NOMO-1 (cell line): ENCODE data around the gene TPST1.
"Not testable (repeated sequence)": the region's sequence is repeated elsewhere in the genome, so short reads cannot be mapped to it uniquely, and the experiment has no call there.

ENCODE experiments used
- DNase-seq, 2 experiments: peaks; one replicate each; lab custom pipeline; 2025; ENCODE audit not compliant: unreplicated experiment in 2 of 2; lab: John Stamatoyannopoulos, UW

Gene TPST1

DNA sequence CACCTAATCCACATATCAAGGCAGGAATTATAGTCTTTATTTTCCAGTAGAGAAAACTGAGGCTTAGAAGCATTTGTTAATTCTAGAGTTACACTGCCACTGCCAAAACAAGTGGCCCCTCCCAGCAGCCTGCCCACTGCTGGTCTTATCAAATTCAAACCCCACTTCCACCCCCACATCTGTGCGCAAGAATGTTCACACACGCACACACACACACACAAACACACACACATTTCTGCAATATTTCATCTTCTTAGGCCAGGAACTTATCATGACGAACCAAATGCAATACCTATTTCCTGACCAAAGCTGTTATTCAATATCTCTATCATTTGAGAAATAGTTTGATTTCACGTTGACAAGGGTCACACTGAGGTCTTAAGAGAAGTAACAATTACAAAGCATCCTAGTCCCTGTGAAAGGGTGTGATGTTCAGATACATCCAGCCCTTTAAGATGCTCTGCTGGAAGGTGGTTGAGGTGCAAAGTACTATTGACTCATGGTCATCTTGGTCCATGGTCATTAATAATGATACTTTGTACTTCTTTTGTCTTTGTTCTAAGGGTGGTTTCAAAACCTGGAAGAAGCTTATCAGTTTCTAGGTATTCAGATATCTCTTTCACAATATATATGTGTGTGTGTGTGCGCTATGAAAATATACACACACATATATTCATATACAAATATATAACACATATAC is 169.2 kb downstream of the TPST1 start:
- not testable (repeated sequence) for DNase-seq

DNA sequence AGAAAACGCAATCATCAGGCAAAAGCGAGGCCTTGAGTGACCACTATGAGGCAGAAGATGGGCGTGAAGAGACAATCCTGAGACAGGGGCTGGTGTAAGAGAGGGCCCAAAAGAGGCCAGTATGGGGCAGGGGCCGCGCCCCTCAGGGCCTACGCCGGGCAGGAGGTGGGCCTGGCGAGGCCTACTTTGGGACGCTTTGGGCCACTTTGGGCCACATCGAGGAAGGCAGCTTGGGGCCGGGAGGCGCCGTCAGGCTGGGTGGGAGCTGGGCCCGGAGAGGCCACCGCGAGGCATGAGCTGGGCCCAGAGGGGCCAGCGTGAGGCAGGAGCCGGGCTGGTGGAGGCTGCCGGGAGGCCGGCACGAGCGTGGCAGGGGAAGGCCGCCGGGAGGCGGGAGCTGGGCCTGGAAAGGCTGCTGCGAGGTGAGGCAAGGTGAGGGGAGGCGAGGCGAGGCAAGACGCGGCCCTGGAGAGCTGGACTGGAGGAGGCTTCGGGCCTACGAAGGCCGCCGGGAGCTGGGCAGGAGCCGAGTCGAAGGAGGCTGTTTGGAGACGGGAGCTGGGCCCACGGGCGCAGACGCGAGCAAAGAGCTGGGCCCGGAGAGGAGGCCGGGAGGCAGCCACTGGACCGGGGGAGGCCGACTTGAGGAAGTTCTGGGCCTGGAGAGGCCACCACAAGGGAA is 171.3 kb downstream of the TPST1 start:
- no peak for DNase-seq

DNA sequence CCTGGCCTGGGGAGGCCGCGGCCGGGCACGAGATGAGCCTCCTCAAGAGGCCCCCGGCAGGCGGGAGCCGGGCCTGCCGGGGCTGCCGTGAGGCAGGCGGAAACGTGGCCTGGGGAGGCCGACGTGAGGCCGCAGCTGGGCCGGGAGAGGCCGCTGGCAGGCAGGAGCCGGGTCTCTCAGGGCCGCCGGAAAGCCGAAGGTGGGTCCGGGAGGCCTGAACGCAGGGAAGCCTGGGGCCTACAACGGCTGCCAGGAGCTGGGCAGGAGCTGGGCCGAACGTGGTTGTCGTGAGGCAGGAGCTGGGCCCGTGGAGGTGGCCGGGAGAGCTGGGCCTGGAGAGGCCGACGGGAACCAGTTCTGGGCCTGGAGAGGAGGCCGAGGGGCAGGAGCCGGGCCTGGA is 171.9 kb downstream of the TPST1 start:
- no peak for DNase-seq

DNA sequence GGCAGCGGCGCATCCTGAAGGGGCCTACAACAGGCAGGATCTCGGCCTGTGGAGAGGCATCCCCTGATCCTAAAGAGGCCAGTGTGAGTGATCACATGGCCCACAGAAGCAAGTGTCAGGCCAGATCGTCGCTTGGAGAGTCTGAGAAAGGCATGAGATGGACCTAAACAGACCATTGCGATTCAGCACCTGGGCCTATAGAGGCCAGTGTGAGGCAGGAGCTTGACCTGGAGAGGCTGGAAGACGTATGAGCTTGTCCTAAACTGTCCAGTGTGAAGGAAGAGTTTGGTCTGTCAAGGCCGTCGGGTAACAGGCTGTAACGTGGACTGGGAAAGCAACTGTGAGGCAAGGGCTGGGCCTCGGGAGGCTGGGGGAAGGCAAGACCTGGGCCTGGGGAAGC is 172.6 kb downstream of the TPST1 start:
- no peak for DNase-seq

DNA sequence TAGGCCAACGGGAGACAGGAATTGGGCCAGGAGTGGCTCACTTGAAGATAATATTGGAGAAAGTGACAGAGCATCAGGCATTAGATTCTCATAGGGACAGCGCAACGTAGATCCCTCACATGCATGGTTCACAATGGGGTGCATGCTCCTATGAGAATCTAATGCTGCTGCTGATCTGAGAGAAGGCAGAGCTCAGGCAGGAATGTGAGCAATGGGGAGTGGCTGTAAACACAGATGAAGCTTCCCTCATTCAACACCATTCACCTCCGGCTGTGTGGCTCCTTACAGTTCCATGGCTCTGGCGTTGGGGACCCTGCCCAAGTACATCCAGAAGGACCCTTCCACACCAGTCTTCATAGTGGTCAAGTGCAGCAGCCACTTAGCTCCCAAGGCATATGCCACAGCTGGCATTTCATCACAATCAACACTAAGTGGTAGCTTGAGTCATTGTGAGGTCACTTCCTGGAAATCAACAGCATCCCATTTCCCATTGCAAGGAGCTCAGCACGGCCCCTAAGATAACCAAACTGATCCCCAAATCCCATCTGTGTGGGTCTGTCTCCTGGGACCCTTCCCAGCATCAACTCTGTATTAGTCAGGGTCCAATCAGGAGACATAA is 174.5 kb downstream of the TPST1 start:
- no peak for DNase-seq

DNA sequence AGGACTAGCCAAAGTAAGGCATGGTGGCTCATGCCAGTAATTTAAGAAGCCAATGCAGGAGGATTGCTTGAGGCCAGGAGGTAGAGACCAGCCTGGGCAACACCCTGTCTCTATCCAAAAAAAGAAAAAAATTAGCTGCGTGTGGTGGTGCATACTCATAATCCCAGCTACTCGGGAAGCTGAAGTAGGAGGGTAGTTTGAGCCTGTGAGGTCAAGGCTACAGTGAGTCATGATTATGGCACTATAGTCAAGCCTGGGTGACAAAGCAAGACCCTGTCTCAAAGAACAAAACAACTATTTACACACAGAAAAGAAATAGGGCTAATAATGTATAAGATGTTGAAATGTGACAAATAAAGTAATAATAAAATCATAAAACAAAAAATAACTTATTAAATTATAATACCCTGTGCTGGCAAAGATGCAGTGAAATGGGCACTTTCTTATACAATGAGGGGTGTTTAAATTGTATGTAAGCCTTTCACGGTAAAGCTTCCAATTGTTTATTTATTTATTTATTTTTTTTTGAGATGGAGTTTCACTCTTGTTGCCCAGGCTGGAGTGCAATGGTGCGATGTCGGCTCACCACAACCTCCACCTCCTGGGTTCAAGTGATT is 175.2 kb downstream of the TPST1 start:
- no peak for DNase-seq

DNA sequence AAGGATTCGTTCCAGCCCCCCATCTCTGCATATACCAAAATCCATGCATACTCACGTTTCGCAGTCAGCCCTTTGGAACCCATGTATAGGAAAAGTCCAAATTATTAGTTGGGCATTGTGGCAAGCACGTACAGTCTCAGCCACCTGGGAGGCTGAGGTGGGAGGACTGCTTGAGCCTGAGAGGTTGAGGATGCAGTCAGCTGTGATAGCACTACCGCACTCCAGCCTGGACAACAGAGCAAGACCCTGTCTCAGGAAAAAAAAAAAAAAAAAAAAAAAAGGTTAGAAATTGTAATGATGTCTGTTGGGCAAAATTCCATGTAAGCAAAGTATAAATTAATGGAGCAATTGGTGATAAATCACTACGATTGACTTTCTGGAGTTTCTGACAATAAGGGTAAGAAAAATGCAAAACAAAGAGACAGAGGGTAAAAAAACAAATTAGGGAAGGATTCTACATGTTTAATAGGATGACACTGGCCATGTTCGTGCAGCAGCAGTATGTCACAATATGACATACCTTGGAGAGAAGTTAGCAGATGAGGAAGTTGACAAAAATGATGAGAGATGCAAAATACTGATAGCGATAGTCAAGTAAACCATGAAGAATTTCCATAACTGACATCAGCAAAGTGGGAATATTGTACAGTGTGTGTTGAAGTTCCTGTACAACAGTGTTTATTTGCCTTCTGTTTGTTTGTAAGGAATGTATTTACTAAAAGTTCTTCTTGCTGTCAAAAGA is 177.2 kb downstream of the TPST1 start:
- DNase-seq = peak; percentile 5 to 63

DNA sequence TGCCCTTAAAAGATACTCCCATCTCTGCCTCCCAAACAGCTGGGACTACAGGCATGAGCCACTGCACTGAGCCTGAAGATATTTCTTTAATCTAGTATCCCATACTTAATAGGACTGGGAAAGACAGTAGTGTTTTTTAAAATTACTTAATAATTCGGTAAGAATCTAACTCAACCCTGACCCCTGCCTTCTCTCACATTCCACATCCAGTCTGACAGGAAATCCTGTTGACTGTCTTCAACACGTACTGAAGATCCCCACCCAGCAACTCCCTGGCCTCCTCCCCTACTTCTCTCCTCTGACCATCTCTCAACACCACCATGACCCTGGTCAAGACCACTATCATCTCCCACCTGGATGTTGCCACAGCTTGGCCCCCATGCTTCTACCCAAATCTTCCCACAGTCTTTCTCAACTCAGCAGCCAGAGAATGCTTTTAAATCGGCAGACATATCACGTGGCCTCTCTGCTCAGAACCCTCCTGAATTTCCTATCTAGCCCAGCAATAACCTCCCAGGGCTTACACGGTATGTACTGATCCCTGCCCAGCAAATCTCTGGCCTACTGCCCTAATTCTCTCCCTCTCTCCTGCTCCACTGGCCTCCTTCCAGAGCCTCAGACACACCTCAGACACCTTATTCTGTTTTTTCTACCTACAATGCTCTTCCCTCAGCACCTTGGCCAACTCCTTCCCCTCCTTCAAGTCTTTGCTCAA is 180.2 kb downstream of the TPST1 start:
- not testable (repeated sequence) for DNase-seq

DNA sequence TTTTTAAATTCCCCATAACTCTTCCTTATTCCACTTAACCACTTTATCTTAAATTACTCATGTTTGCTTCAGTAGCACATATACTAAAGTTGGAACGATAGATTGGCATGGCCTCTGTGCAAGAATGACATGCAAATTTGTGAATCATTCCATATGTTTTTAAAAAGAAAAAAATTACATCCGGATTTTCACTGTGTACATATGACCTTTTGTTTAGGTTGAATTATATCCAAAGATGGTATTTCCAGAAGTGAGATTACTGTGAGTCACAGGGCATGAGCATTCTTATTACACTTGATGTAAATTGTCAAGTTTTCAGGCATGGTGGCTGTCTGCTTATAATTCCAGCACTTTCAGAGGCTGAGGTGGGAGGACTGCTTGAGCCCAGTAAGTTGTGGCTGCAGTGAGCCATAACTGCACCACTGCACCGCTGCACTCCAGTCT is 190.0 kb downstream of the TPST1 start:
- DNase-seq = not testable (repeated sequence)

DNA sequence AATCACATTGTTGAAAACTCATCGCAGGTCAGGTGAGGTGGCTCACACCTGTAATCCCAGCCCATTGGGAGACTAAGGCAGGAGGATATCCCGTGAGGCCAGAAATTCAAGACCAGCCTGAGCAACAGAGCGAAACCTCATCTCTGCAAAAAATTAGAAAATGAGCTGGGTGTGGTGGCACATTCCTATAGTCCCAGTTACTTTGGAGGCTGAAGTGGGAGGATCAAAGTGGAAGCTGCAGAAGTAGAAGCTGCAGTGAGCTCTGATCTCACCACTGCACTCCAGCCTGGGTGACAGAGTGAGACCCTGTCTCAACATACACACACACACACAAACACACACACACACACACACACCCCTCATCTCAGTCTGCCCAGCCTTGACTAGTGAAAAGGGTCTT is 190.9 kb downstream of the TPST1 start:
- DNase-seq = not testable (repeated sequence)

DNA sequence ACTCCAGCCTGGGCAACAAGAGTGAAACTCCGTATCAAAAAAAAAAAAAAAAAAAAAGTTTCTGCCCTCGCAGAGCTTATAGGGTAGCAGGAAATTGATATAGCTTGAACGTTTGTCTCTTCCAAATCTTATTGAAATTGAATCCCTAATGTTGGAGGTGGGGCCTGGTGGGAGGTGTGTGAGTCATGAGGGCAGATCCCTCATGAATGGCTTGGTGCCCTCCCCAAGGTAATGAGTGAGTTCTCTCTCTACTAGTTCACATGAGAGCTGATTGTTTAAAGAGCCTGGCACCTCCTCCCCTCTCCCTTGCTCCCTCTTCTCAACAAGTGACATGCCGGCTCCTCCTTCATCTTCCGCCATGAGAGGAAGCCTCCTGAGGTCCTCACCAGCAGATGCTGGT is 193.7 kb downstream of the TPST1 start:
- not testable (repeated sequence) for DNase-seq

DNA sequence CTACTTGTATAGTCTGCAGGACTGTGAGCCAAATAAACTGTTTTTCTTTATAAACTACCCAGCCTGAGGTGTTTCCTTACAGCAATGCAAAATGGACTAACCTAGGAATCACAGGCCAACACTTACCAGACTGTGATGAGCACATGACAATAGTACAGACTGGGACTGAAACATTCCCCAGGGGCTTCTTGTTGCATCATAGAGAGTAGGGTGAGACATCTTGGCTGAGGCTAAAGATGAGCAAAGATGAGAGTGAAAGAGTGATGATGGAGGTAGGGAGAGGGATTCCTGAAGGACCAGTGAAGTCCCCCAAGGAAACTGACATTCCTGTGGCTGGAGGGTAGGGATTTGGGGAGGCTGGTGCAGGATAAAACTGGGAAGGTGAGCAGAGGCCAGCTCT is 194.4 kb downstream of the TPST1 start:
- no peak for DNase-seq

DNA sequence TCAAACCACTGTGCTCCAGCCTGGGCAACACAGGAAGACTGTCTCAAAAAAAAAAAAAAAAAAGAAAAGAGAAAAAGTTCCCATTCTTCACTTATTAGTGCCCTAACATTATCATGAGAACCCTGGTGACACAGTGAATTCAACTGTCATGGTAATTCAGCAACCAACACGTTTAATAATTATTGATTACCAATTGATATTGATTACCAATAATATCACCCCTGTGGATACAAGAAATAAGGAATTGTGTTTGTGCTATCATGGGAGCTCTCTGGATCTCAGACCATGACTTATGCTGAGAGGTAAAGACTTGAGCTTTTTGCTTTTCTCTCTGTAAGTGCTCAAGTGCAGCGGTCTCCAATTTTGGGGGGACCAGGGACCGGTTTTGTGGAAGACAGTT is 195.3 kb downstream of the TPST1 start:
- DNase-seq = no peak

DNA sequence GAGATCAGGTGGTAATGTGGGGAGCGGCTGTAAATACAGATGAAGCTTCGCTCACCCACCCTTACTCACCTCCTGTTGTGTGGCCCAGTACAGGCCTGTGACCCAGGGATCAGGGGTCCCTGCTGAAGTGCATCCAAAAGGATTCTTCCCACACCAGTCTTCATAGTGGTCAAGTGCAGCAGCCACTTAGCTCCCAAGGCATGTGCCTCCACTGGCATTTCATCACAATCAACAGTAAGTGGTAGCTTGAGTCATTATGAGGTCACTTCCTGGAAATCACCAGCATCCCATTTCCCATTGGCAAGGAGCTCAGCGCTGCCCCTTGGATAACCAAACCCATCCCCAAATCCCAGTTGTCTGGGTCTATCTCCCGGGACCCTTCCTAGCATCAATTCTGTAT is 196.0 kb downstream of the TPST1 start:
- not testable (repeated sequence) for DNase-seq

DNA sequence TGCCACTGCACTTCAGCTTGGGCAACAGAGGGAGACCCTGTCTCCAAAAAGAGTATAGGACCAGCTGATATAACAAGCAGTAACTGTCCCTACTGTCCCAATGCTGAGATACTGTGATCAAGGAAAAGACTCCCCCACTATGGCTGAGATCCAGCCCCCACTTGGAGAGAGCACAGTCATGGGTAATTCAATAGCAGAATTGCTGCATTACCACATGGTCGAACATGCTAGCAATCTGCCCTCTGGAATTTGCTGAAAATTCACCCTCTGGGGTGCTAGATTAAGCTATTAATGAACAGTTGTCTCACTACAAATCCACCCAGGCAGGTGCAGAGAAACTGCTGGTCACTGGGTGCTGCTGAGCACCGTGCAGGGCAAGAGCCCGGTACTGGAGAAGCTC is 196.8 kb downstream of the TPST1 start:
- DNase-seq = not testable (repeated sequence)

DNA sequence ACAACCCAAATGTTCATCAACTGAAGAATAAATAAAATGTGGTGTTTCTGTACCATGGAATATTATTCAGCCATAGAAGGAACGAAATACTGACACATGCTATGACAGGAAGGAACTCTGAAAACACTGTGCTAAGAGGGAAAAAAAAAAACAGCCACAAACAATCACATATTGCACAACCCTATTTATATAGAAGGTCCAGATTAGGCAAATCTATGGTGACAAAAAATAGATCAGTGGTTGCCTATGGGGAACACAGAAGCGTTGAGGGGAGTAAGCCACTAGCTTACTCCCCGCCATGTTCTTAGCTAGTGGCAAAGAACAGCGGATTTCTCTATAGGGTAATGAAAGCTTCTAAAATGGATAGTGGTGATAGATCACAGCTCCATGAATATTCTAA is 198.4 kb downstream of the TPST1 start:
- DNase-seq = no peak

DNA sequence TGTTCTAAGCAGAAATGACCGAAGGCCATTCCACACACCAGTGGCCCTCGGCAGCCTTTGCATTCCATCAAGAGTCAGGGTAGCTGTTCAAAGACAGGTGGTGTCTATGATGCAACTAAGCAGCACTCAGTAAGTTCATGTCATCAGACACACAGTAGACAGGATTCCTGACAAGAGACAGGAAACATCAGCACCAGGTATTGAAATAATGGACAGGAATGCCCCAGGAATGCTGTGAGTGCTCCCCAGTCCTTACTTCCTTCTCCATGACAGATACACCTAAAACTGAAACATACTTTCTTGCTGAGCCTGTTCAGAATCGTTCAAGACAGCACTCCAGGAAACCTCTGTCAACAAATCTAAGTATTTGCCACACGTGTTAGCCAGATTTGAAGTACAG is 204.4 kb downstream of the TPST1 start:
- DNase-seq = no peak
